HG03442 (cell line): ENCODE results near the gene CHD9.
A peak's percentile ranks its signal among the peaks of the same experiment; 100 is the strongest.
"Not testable (repeated sequence)": the region's sequence is repeated elsewhere in the genome, so short reads cannot be mapped to it uniquely, and the experiment has no call there.

Source experiments
- ATAC-seq: cut with Tn5 transposase; IDR thresholded peaks from one replicate; pipeline ENCODE4 v1.9.1; 2021; ENCODE audit warnings: mild to moderate bottlenecking, moderate library complexity; ENCODE audit not compliant: unreplicated experiment

Gene CHD9

GRCh38 chr16:53054670-53055485 is at the start of gene CHD9:
Gene CHD9, plus strand, starts transcription at chr16:53054991. Its CDS starts 101,099 bp downstream, at chr16:53156090.
- ATAC-seq = peak; percentile 73

GRCh38 chr16:53007095-53007494 is 47.7 kb upstream of the CHD9 start:
- ATAC-seq = no peak

GRCh38 chr16:53014287-53014686 is 40.5 kb upstream of the CHD9 start:
- no peak for ATAC-seq

GRCh38 chr16:53018834-53019416 is 35.9 kb upstream of the CHD9 start:
- ATAC-seq = no peak

- ATAC-seq = no peak
Measured at GRCh38 chr16:53022374-53022773, 32.4 kb upstream of the CHD9 start.

GRCh38 chr16:53024045-53024444 is 30.7 kb upstream of the CHD9 start:
- ATAC-seq = no peak

GRCh38 chr16:53029971-53030370 is 24.8 kb upstream of the CHD9 start:
- no peak for ATAC-seq

- ATAC-seq = no peak
Measured at GRCh38 chr16:53031323-53031942, 23.4 kb upstream of the CHD9 start.

GRCh38 chr16:53034306-53034705 is 20.5 kb upstream of the CHD9 start:
- ATAC-seq = no peak

GRCh38 chr16:53035176-53035942 is 19.4 kb upstream of the CHD9 start:
- ATAC-seq = no peak

- ATAC-seq = no peak
Measured at GRCh38 chr16:53036066-53036465, 18.7 kb upstream of the CHD9 start.

GRCh38 chr16:53036711-53037110 is 18.1 kb upstream of the CHD9 start:
- ATAC-seq = not testable (repeated sequence)

- no peak for ATAC-seq
Measured at GRCh38 chr16:53040788-53041187, 14.0 kb upstream of the CHD9 start.

- ATAC-seq = no peak
Measured at GRCh38 chr16:53041320-53042051, 13.3 kb upstream of the CHD9 start.

- no peak for ATAC-seq
Measured at GRCh38 chr16:53042235-53042701, 12.5 kb upstream of the CHD9 start.

- ATAC-seq = no peak
Measured at GRCh38 chr16:53043428-53043831, 11.4 kb upstream of the CHD9 start.

- no peak for ATAC-seq
Measured at GRCh38 chr16:53043986-53044601, 10.7 kb upstream of the CHD9 start.

- no peak for ATAC-seq
Measured at GRCh38 chr16:53045341-53046220, 9.2 kb upstream of the CHD9 start.

- not testable (repeated sequence) for ATAC-seq
Measured at GRCh38 chr16:53047515-53047914, 7.3 kb upstream of the CHD9 start.
